ENCODE data around the gene TIAM2.

Gene TIAM2

DNA sequence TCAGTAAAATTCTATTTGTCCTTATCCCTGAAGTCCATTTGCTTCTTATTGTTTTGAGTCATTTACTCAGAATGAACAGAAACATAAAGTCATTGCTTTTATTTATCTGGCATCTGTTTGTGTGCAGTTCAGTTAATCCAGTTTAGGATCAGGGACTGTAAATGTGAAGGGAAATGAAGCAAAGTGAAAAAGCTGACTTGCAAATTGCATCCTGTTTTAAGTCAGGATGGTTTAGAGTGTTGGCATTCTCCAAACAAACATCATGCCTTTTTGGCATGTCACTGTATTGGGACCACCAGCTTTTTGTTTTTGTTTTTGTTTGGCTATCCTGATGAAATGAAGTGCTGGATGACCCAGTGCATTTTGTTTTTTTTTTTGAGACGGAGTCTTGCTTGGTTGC, 168.5 kb downstream of the TIAM2 start:
- DNase-seq (ENCODE audit: low read depth): no peak
- no peak for TF ChIP-seq CTCF (IDR thresholded peaks at IDR 0.05; ENCODE audit: low read depth, low read length, missing control alignments)

GRCh38 chr6:155165029-155165710, 170.1 kb downstream of the TIAM2 start:
- H3K4me3 ChIP-seq (ENCODE audit: low read depth, low read length): no peak overlapping the region
- DNase-seq (ENCODE audit: low read depth): no peak
- TF ChIP-seq CTCF (IDR thresholded peaks at IDR 0.05; ENCODE audit: low read depth, low read length, missing control alignments): no peak

More for the DNA sequence above, 168.5 kb downstream of the TIAM2 start:
- H3K4me3 ChIP-seq (ENCODE audit: low read depth, low read length): no peak overlapping the region

DNA sequence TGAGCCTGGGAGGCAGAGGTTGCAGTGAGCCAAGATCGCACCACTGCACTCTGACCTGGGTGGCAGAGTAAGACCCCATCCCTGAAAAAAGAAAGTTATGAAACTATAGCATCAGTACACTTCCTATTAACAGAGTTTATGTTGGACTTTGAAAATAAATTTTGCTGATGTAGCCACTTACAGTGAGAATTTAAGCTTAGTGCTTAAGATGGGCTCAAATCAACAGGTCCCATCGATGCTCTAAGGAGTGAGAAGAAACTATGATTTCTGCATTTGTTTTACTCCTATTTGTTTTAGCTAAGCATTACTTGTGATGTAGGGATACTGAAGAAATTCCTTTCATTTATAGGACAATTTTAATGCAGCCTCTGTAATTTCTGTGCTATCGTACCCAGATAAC, 175.4 kb downstream of the TIAM2 start:
- H3K4me3 ChIP-seq (ENCODE audit: low read depth, low read length): no peak overlapping the region
- no peak for DNase-seq (ENCODE audit: low read depth)
- no peak for TF ChIP-seq CTCF (IDR thresholded peaks at IDR 0.05; ENCODE audit: low read depth, low read length, missing control alignments)

DNA sequence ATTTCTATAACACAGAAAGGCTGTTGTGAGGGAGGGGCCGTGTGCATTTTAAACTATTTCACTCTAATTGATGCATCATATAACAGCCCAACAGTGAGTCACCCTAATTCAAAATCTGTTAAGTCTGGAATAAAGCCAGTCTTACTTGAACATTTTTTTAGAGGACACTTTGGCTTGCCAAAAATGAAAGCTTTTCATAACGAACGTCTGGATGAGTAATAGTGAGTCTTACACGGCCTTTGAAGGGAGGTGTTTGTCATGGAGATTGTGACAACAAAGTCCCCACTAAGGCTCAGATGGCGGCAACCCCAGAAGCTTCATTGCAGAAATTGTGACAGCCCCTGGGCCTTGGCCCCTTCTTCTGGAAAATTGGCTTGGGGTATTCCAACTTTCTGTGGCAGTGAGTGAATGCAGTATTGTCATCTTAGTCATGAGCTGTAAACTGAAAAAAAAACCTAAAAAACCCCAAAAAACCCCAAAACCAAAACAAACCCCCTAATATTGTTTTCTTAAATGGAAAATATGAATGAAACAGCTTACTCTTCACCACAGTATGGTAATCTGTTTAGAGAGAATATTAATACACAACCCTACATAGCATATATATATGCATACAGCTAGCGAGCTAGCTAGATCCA, 176.1 kb downstream of the TIAM2 start:
- no peak for TF ChIP-seq CTCF (IDR thresholded peaks at IDR 0.05; ENCODE audit: low read depth, low read length, missing control alignments)
- DNase-seq (ENCODE audit: low read depth): peak; percentile 76
- H3K4me3 ChIP-seq (ENCODE audit: low read depth, low read length): peak overlapping the region; percentile 26; the same call in 1 of the 2 replicates

GRCh38 chr6:155171747-155172449, 176.8 kb downstream of the TIAM2 start:
- no peak for TF ChIP-seq CTCF (IDR thresholded peaks at IDR 0.05; ENCODE audit: low read depth, low read length, missing control alignments)
- H3K4me3 ChIP-seq (ENCODE audit: low read depth, low read length): no peak overlapping the region; the same call in 1 of the 2 replicates
- DNase-seq (ENCODE audit: low read depth): no peak

DNA sequence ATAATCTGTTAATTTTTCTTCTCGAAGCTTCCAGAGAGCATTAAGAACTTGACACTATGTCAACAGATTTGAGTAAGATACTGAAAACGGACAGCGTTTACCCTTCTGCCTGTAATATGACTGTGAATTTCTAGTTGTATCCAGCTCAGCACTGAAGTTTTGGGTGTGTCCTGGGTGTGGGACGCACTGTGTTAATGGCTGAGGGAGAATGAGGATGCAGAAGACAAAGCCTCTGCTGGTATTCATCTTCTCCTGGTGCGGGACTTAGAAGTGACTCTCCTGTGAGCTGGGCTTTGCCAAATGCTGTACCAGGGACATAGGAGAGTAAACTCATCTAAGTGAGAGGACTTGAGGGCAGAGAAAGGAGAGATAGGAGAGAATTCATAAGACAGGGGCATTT, 178.4 kb downstream of the TIAM2 start:
- no peak for DNase-seq (ENCODE audit: low read depth)
- no peak for TF ChIP-seq CTCF (IDR thresholded peaks at IDR 0.05; ENCODE audit: low read depth, low read length, missing control alignments)
- no peak overlapping the region for H3K4me3 ChIP-seq (ENCODE audit: low read depth, low read length)
